GM18508 (cell line): Measurements from ENCODE around the gene RCOR3.

Source experiments
- ATAC-seq: cut with Tn5 transposase; IDR thresholded peaks from one replicate; pipeline ENCODE4 v1.9.1; 2021; ENCODE audit warnings: moderate number of reproducible peaks; ENCODE audit not compliant: insufficient read depth, unreplicated experiment

Gene RCOR3

GRCh38 chr1:211361202-211361601 lies 102.0 kb downstream of the RCOR3 start:
- no peak for ATAC-seq
